GM13976 (cell line): ENCODE results near the gene WDR20.
A peak's percentile ranks its signal among the peaks of the same experiment; 100 is the strongest.

ENCODE experiments used
- DNase-seq: peaks from one replicate; pipeline ENCODE4 v3.0.0; 2012; ENCODE audit warnings: low spot score
- in situ Hi-C: fragments of 300-500 bp; cut with MboI; formaldehyde crosslinking; loops from one replicate; pipeline ENCODE4 v1.12.0; 2022; ENCODE audit warnings: low sequenced_read_pairs, mixed read lengths, inconsistent platforms; ENCODE audit not compliant: unreplicated experiment
- TF ChIP-seq, protein P1 (sequence below): IDR thresholded peaks from 2 replicates; pipeline ENCODE4 v1.5.1; 2012; ENCODE audit warnings: borderline replicate concordance, mild to moderate bottlenecking; ENCODE audit not compliant: insufficient read depth; ENCODE audit errors: extremely low read depth, missing control alignments, control extremely low read depth

WDR20 gene

DNA sequence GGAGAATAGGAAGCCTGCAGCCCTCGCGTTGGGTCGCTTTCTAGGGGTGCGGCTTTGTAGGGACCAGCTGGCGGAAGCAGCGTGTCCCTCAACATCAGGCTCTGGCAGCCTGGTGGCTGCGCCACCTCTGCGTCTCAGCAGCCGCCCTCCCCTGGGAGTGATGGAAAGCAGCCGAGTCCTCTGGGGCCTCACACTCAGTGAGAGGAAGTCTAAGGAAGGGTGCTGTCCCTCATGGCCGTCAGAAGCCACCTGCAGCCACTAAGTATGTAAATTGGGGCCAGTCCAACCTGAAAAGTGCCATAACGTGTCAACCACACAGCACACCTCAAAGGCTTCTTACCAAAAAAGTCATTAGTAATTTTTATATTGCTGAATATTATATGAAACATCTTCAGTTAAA is 80.3 kb downstream of the WDR20 start:
- in situ Hi-C loops, result no loop called here
- TF ChIP-seq, protein P1, sequence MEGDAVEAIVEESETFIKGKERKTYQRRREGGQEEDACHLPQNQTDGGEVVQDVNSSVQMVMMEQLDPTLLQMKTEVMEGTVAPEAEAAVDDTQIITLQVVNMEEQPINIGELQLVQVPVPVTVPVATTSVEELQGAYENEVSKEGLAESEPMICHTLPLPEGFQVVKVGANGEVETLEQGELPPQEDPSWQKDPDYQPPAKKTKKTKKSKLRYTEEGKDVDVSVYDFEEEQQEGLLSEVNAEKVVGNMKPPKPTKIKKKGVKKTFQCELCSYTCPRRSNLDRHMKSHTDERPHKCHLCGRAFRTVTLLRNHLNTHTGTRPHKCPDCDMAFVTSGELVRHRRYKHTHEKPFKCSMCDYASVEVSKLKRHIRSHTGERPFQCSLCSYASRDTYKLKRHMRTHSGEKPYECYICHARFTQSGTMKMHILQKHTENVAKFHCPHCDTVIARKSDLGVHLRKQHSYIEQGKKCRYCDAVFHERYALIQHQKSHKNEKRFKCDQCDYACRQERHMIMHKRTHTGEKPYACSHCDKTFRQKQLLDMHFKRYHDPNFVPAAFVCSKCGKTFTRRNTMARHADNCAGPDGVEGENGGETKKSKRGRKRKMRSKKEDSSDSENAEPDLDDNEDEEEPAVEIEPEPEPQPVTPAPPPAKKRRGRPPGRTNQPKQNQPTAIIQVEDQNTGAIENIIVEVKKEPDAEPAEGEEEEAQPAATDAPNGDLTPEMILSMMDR, result no peak
- peak; percentile 87 for DNase-seq

DNA sequence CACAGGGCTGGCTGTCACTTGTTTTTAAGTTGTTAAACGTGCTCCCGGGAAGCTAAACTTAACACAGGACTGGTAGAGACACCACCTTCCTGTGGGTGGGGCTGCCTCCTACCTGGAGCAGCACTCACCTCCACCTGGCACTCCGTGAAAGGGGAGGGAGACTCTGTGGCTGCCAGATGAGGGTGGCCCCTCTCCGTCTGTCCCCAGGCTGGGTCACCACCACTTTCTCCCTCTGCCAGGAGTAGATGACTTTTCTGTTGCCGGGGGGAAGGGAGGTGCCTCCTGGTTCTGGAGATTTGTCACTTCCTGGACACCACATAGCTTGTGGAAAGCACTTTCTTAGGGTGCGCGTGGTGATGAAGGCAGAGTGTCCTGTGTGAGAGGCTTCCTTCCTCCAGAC is 81.3 kb downstream of the WDR20 start:
- in situ Hi-C loops, result no loop called here
- TF ChIP-seq, protein P1, result no peak
- no peak for DNase-seq

DNA sequence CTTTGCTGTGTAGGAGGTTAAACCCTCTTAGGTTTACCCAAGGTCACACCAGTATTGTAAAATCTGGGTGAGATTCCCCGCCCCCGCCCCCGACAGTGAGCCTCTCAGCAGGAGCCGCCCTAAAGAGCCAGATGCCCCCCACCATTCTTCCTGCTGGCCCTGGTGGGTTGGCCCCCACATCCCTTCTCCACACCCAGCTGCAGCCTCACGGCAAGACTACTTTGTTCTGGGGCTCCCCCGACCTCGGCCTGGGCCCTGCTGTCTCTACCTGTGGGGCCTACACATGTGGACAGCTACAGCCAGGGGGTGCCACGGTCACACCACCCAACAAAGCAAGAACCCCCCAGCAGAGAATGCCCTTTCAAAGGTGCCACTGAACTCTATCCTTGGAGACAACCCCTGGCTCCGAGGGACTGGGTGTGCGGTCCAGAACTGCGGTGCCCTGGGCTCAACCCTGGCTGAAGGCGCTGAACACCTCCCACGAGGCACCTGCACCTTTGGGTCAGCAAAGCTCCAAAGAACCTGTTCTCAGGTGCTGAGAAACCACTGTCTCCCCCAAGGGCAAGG is 82.4 kb downstream of the WDR20 start:
- in situ Hi-C loops, result no loop called here
- no peak for DNase-seq
- TF ChIP-seq, protein P1, result no peak

DNA sequence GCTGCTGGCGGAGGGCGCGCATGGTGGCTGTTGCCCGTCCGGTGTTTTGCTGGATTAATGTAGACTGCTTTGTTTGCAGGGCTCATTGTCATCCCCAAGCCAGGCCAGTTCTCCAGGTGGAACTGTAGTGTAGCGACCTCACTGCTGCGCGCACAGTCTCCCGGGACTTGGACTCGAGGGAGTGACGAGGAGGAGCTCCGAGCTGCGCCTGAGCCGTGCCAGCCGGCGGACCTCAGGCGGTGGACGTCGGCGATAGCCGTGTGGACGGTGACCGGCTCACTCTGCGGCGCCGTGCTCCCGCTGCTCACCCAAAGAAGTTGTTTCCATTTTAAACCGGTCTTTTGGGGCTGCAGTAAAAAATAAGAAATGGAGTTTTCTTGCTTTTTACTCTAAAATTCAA is 83.1 kb downstream of the WDR20 start:
- in situ Hi-C loops, result no loop called here
- DNase-seq, result no peak
- TF ChIP-seq, protein P1, result no peak

DNA sequence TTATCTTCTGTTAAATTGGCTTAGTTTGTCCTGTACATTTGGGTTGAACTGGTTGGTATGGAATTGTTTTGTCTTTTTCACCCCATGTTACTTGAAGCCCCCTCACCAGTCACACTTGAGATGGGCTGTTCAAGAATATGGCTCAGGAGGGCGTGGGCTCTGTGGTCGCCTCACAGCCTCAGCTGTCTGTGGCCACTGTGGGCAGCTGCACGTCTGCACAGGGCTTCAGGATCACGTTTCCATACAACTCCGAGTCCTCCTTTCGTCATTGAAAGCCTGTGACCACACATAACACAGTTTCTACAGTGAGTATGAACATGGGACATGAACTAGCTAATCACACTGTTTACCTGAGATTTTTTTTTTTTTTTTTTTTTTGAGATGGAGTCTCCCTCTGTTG is 84.0 kb downstream of the WDR20 start:
- in situ Hi-C loops, result no loop called here
- TF ChIP-seq, protein P1, result no peak
- DNase-seq, result no peak

DNA sequence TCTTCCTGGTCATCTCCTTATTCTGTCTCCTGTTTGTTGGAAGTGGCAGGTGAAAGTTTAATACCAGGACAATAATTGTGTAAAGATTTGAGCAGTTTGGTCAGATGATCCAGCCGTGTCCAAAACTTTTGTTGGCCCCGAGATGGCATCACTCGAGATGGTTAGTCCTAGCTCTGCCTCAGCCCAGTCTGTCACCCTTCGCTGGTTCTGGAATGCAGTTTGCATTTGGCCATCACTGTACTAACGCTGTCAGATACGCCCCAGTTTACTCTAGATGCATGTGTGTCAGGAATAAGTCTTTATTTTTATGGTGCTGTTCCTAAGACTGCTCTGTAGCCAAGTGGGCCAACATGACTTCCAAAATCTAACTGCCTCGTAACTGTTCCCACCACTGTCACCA is 85.7 kb downstream of the WDR20 start:
- TF ChIP-seq, protein P1, result no peak
- no peak for DNase-seq
- in situ Hi-C loops, result no loop called here

DNA sequence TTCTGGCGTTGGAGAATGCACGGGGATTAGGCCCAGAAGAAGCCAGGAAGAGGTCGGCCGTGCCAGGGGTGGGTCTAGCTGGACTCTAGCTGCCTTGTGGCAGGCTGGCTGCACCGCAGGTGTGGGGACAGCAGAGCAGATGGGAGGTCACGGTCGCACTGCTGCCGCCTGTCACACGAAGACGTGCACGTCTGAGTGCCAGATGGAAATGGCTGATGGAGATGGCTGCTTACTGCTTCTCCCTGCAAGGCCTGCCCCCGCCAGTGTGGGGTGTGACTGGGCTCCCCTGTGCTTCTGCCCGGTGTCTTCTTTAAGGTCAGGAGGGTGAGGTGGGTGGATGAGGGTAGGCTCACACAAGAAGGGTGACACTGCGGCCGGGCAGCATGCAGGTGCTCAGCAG is 86.2 kb downstream of the WDR20 start:
- TF ChIP-seq, protein P1, result peak; percentile 3
- in situ Hi-C loops, result no loop called here
- no peak for DNase-seq
